Cardiac muscle cell (in vitro differentiated cells and primary cell): ENCODE measurements around the gene PLA2R1. TPM values are rescaled to one million over a fixed set of nuclear protein-coding genes. Genes with fewer than 3 reads are reported as not detected.

Experiments used
- DNase-seq, 2 donors: peaks; one replicate each; pipeline versions ENCODE4 v3.0.0 to v3.0.0-alpha.2; 2010 to 2017; ENCODE audit warnings: low read depth in 1 of 2, low spot score in 1 of 2
- H3K27ac ChIP-seq: fragments of 200-600 bp; sonication (generic); 2 replicates; pipeline ENCODE4 v1.5.1; 2016
- H3K27me3 ChIP-seq: fragments of 200-600 bp; sonication (generic); 2 replicates; pipeline ENCODE4 v1.6.0; 2016; ENCODE audit warnings: control low read depth
- H3K36me3 ChIP-seq: fragments of 200-600 bp; sonication (generic); 2 replicates; pipeline ENCODE4 v1.5.1; 2016; ENCODE audit warnings: control low read depth
- H3K4me1 ChIP-seq: fragments of 200-600 bp; sonication (generic); 2 replicates; pipeline ENCODE4 v1.8.1; 2017; ENCODE audit warnings: low read depth, mild to moderate bottlenecking, mixed run types
- H3K4me3 ChIP-seq: fragments of 200-600 bp; sonication (generic); 2 replicates; pipeline ENCODE4 v1.5.1; 2016; ENCODE audit warnings: mild to moderate bottlenecking
- H3K9me3 ChIP-seq: fragments of 200-600 bp; sonication (generic); 2 replicates; pipeline ENCODE4 v1.5.1; 2017; ENCODE audit warnings: low read depth, mild to moderate bottlenecking, control low read depth
- CTCF ChIP-seq: IDR thresholded peaks from 2 replicates; pipeline ENCODE4 v1.5.1; 2012; ENCODE audit warnings: low read depth, mild to moderate bottlenecking, low read length
- polyA plus RNA-seq: library from polyadenylated mRNA; unstranded; fragments of >200 nt; fragmentation: Nextera tagmentation; extraction: Ambion mirVana; gene quantifications from 2 replicates; pipeline ENCODE4 v1.2.1, GENCODE V29; 2016
- total RNA-seq: library from RNA; depleted of rRNA; stranded (reverse); fragments of >200 nt; gene quantifications from 2 replicates; pipeline ENCODE4 v1.2.3, GENCODE V29; 2016

Gene PLA2R1
- total and polyA plus RNA-seq, 2 experiments from 2014 or later = 0.09 TPM; not detected in 1

- H3K4me3 ChIP-seq = no peak overlapping the region
- H3K4me1 ChIP-seq = peaks cover 2% of the 10 kb centered on the region
- no peak for TF ChIP-seq CTCF
- no peak overlapping the region for H3K27ac ChIP-seq
- H3K36me3 ChIP-seq = no peaks in the 10 kb centered on the region
- H3K9me3 ChIP-seq = no peaks in the 10 kb centered on the region
- no peak for DNase-seq
- H3K27me3 ChIP-seq = peaks cover 7% of the 10 kb centered on the region
Observed at GRCh38 chr2:159894145-159894838, 168.1 kb downstream of the PLA2R1 start.

GRCh38 chr2:159892990-159893810, 169.2 kb downstream of the PLA2R1 start:
- no peak for TF ChIP-seq CTCF
- no peak overlapping the region for H3K27ac ChIP-seq
- H3K27me3 ChIP-seq = peaks cover 4% of the 10 kb centered on the region
- peaks cover 2% of the 10 kb centered on the region for H3K4me1 ChIP-seq
- H3K36me3 ChIP-seq = no peaks in the 10 kb centered on the region
- no peak for DNase-seq
- H3K9me3 ChIP-seq = no peaks in the 10 kb centered on the region
- no peak overlapping the region for H3K4me3 ChIP-seq

- Histone ChIP-seq H3K9me3 (no peaks in the 10 kb centered on the region), H3K36me3 (no peaks in the 10 kb centered on the region), H3K27ac (no peak overlapping the region), H3K4me3 (no peak overlapping the region), H3K4me1 (peaks cover 2% of the 10 kb centered on the region), H3K27me3 (peaks cover 4% of the 10 kb centered on the region)
- TF ChIP-seq CTCF = no peak
- peak in 1 of 2 donors; percentile 40 for DNase-seq
Observed at GRCh38 chr2:159891917-159892730, 170.3 kb downstream of the PLA2R1 start.

- Histone ChIP-seq H3K4me1 (peaks cover 2% of the 10 kb centered on the region), H3K36me3 (no peaks in the 10 kb centered on the region), H3K4me3 (no peak overlapping the region), H3K27me3 (peaks cover 1% of the 10 kb centered on the region), H3K27ac (no peak overlapping the region), H3K9me3 (no peaks in the 10 kb centered on the region)
- no peak for DNase-seq
- no peak for TF ChIP-seq CTCF
Observed at GRCh38 chr2:159891267-159891588, 171.2 kb downstream of the PLA2R1 start.

- H3K27ac ChIP-seq = no peak overlapping the region
- peaks cover 2% of the 10 kb centered on the region for H3K4me1 ChIP-seq
- no peak overlapping the region for H3K4me3 ChIP-seq
- no peaks in the 10 kb centered on the region for H3K36me3 ChIP-seq
- no peak for DNase-seq
- no peaks in the 10 kb centered on the region for H3K27me3 ChIP-seq
- no peaks in the 10 kb centered on the region for H3K9me3 ChIP-seq
- TF ChIP-seq CTCF = no peak
Observed at GRCh38 chr2:159890551-159891266, 171.7 kb downstream of the PLA2R1 start.
